Panc1 (cell line): ENCODE measurements around the gene DYRK3.

Experiments
- SIN3A ChIP-seq: IDR thresholded peaks from 2 replicates; pipeline ENCODE4 v1.6.1; 2012; ENCODE audit warnings: low read depth, mild to moderate bottlenecking, low read length, moderate library complexity, borderline replicate concordance; ENCODE audit not compliant: insufficient read depth
- TF ChIP-seq, protein P1 (sequence below): fragments of 450-650 bp; IDR thresholded peaks from 2 replicates; pipeline ENCODE4 v1.5.1; 2017; ENCODE audit warnings: mild to moderate bottlenecking
- TF ChIP-seq, protein P2 (sequence below), 2 experiments: IDR thresholded peaks; 2 replicates each; pipeline ENCODE4 v1.6.1; 2011 to 2012; ENCODE audit warnings: low read depth in 2 of 2, control low read depth in 1 of 2, low read length in 1 of 2, mild to moderate bottlenecking in 1 of 2, moderate library complexity in 1 of 2; ENCODE audit not compliant: insufficient read depth in 1 of 2

DNA sequence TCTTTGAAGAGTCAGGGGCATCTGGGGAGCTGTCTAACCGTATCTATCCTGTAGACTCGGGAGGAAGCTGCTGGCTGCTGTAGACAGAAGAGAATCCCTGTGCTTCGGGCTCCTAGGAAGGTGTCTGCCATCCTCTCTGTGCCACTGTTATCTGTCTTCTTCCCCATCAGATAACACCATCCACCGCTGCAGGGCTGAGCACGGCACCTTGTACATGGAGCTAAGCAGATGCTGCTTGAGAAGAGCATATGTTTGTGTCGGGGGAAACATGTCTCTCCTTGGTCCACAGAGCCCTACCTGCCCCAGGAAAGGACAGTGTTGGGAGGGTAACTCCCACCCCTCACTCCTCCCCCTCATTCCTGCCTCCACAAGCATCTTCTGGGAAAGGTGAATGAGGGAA, 48.0 kb downstream of the DYRK3 start:
- TF ChIP-seq, protein P1, sequence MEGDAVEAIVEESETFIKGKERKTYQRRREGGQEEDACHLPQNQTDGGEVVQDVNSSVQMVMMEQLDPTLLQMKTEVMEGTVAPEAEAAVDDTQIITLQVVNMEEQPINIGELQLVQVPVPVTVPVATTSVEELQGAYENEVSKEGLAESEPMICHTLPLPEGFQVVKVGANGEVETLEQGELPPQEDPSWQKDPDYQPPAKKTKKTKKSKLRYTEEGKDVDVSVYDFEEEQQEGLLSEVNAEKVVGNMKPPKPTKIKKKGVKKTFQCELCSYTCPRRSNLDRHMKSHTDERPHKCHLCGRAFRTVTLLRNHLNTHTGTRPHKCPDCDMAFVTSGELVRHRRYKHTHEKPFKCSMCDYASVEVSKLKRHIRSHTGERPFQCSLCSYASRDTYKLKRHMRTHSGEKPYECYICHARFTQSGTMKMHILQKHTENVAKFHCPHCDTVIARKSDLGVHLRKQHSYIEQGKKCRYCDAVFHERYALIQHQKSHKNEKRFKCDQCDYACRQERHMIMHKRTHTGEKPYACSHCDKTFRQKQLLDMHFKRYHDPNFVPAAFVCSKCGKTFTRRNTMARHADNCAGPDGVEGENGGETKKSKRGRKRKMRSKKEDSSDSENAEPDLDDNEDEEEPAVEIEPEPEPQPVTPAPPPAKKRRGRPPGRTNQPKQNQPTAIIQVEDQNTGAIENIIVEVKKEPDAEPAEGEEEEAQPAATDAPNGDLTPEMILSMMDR: no peak
- no peak for TF ChIP-seq SIN3A
- TF ChIP-seq, protein P2, sequence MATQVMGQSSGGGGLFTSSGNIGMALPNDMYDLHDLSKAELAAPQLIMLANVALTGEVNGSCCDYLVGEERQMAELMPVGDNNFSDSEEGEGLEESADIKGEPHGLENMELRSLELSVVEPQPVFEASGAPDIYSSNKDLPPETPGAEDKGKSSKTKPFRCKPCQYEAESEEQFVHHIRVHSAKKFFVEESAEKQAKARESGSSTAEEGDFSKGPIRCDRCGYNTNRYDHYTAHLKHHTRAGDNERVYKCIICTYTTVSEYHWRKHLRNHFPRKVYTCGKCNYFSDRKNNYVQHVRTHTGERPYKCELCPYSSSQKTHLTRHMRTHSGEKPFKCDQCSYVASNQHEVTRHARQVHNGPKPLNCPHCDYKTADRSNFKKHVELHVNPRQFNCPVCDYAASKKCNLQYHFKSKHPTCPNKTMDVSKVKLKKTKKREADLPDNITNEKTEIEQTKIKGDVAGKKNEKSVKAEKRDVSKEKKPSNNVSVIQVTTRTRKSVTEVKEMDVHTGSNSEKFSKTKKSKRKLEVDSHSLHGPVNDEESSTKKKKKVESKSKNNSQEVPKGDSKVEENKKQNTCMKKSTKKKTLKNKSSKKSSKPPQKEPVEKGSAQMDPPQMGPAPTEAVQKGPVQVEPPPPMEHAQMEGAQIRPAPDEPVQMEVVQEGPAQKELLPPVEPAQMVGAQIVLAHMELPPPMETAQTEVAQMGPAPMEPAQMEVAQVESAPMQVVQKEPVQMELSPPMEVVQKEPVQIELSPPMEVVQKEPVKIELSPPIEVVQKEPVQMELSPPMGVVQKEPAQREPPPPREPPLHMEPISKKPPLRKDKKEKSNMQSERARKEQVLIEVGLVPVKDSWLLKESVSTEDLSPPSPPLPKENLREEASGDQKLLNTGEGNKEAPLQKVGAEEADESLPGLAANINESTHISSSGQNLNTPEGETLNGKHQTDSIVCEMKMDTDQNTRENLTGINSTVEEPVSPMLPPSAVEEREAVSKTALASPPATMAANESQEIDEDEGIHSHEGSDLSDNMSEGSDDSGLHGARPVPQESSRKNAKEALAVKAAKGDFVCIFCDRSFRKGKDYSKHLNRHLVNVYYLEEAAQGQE (IDR thresholded peaks at IDR 0.05; ENCODE audit: insufficient read depth in 1 of 2, low read depth in 2 of 2, low read length in 1 of 2): no peak
